ENCODE results near the gene BAG2.

Gene BAG2

DNA sequence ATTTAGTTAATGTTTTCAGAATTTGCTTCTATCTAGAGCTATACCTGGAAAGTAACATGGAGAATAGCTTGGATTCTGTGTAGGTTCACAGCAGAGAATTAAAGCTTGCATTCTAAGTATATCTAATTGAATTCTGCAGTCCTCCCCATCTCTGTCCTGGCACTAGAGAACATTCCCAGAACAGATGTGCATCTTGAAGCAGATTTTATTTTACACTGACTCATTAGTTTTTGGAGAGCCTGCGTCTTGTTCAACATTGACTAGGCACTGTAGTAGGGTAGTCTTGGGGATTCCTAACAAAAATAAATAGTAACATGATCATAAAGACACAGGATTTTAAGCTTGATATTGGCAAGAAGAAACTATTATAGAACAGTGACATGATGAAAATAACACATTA is 36.2 kb upstream of the BAG2 start:
- TF ChIP-seq RAD21 (IDR thresholded peaks at IDR 0.05; ENCODE audit: low read depth) (no peak), TEAD4 (IDR thresholded peaks at IDR 0.05) (no peak), ZBTB7A (IDR thresholded peaks at IDR 0.05; ENCODE audit: low read depth) (no peak), CEBPB (IDR thresholded peaks at IDR 0.05) (no peak), EGR1 (IDR thresholded peaks at IDR 0.05) (no peak), NFIC (IDR thresholded peaks at IDR 0.05) (no peak), TCF12 (IDR thresholded peaks at IDR 0.05; ENCODE audit: low read depth) (no peak)
- TF ChIP-seq, protein P1, sequence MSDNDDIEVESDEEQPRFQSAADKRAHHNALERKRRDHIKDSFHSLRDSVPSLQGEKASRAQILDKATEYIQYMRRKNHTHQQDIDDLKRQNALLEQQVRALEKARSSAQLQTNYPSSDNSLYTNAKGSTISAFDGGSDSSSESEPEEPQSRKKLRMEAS (IDR thresholded peaks at IDR 0.05), result no peak
- TF ChIP-seq, protein P2, sequence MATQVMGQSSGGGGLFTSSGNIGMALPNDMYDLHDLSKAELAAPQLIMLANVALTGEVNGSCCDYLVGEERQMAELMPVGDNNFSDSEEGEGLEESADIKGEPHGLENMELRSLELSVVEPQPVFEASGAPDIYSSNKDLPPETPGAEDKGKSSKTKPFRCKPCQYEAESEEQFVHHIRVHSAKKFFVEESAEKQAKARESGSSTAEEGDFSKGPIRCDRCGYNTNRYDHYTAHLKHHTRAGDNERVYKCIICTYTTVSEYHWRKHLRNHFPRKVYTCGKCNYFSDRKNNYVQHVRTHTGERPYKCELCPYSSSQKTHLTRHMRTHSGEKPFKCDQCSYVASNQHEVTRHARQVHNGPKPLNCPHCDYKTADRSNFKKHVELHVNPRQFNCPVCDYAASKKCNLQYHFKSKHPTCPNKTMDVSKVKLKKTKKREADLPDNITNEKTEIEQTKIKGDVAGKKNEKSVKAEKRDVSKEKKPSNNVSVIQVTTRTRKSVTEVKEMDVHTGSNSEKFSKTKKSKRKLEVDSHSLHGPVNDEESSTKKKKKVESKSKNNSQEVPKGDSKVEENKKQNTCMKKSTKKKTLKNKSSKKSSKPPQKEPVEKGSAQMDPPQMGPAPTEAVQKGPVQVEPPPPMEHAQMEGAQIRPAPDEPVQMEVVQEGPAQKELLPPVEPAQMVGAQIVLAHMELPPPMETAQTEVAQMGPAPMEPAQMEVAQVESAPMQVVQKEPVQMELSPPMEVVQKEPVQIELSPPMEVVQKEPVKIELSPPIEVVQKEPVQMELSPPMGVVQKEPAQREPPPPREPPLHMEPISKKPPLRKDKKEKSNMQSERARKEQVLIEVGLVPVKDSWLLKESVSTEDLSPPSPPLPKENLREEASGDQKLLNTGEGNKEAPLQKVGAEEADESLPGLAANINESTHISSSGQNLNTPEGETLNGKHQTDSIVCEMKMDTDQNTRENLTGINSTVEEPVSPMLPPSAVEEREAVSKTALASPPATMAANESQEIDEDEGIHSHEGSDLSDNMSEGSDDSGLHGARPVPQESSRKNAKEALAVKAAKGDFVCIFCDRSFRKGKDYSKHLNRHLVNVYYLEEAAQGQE (IDR thresholded peaks at IDR 0.05; ENCODE audit: low read depth), result no peak
- TF ChIP-seq, protein P3, sequence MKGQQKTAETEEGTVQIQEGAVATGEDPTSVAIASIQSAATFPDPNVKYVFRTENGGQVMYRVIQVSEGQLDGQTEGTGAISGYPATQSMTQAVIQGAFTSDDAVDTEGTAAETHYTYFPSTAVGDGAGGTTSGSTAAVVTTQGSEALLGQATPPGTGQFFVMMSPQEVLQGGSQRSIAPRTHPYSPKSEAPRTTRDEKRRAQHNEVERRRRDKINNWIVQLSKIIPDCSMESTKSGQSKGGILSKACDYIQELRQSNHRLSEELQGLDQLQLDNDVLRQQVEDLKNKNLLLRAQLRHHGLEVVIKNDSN (IDR thresholded peaks at IDR 0.05), result no peak

DNA sequence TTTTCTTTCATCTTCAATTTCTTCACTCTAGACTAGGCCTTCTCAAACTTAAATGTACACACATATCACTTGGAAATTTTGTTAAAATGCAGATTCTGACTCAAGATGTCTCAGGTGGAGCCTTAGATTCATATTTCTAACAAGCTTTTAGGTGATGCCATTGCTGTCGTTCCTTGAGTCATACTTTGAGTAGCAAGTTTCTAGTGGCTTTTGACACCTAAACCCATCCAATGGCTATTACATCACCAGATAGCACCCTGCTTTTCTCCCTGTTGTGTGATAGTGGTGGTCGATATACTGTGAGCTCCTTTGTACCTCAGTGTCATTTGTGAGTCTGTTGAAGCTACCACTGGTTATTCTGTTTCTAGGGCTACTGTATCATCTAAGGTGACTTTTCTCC is 34.8 kb upstream of the BAG2 start:
- no peak for TF ChIP-seq CEBPB (IDR thresholded peaks at IDR 0.05)
- TF ChIP-seq, protein P2 (IDR thresholded peaks at IDR 0.05; ENCODE audit: low read depth), result no peak

DNA sequence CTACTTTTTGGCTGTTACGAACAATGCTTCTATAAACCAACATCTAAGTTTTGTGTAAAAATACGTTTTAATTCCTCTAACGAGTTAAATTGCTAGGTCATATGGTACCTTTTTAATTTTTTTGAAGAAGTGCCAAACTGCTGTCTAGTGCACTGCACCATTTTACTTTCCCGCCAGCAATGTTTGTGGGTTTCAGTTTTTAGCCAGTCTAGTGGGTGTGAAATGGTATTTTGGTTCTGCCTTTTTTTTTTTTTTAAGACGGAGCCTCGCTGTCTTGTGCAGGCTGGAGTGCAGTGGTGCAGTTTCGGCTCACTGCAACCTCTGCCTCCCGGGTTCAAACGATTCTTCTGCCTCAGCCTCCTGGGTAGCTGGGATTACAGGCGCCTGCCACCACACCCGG is 34.1 kb upstream of the BAG2 start:
- TF ChIP-seq, protein P1 (IDR thresholded peaks at IDR 0.05), result no peak
- TF ChIP-seq EGR1 (IDR thresholded peaks at IDR 0.05) (no peak), YY1 (IDR thresholded peaks at IDR 0.05; ENCODE audit: low read depth) (no peak), TCF12 (IDR thresholded peaks at IDR 0.05; ENCODE audit: low read depth) (no peak)

DNA sequence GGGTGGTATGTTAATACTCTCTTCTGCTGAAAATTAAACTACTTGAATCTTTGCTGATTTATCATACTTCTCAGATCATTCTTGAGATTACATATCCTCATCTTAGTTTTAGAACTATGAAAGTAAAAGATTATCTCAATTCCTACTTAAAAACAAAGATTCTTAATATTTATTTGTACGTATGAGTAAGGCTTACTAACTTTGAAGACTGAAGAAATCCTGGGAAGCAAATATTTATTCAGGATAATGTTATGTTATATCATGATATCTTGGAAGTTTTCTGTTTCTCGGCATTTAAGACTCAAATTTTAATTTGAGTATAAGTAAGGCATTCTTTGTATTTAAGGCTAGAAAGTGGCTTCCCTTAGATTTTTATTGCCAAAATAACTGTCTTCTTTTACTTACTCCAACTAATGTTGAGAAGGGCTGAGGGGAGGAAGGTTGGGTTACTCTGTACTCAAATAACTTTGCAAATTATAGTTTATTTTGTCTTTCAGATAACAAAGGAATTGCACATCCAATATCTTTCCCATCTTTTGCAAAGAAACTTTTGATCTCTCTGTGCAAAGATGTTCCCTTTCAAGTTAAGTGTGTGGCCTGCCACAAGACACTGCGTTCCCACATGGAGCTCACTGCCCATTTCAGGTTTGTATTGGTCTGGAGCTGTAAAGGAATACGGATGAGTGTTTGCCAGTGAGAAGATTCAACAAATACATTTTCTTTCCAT is 30.5 kb upstream of the BAG2 start:
- no peak for TF ChIP-seq EGR1 (IDR thresholded peaks at IDR 0.05)
- TF ChIP-seq FOXM1 (IDR thresholded peaks at IDR 0.05; ENCODE audit: borderline replicate concordance, low read depth), result no peak
- TF ChIP-seq RAD21 (IDR thresholded peaks at IDR 0.05; ENCODE audit: low read depth), result no peak
- TF ChIP-seq TAF1 (IDR thresholded peaks at IDR 0.05; ENCODE audit: low read depth), result no peak
- no peak for TF ChIP-seq TEAD4 (IDR thresholded peaks at IDR 0.05)
- TF ChIP-seq, protein P3 (IDR thresholded peaks at IDR 0.05), result no peak
- TF ChIP-seq ZBTB7A (IDR thresholded peaks at IDR 0.05; ENCODE audit: low read depth), result no peak
- no peak for TF ChIP-seq EP300 (IDR thresholded peaks at IDR 0.05; ENCODE audit: borderline replicate concordance)
- TF ChIP-seq, protein P2 (IDR thresholded peaks at IDR 0.05; ENCODE audit: low read depth), result no peak
- TF ChIP-seq YY1 (IDR thresholded peaks at IDR 0.05; ENCODE audit: low read depth), result no peak
- TF ChIP-seq, protein P1 (IDR thresholded peaks at IDR 0.05), result no peak
- TF ChIP-seq CEBPB (IDR thresholded peaks at IDR 0.05), result no peak
- no peak for TF ChIP-seq CREB1 (IDR thresholded peaks at IDR 0.05; ENCODE audit: low read depth)
- no peak for TF ChIP-seq NFIC (IDR thresholded peaks at IDR 0.05)
- no peak for TF ChIP-seq TCF12 (IDR thresholded peaks at IDR 0.05; ENCODE audit: low read depth)

DNA sequence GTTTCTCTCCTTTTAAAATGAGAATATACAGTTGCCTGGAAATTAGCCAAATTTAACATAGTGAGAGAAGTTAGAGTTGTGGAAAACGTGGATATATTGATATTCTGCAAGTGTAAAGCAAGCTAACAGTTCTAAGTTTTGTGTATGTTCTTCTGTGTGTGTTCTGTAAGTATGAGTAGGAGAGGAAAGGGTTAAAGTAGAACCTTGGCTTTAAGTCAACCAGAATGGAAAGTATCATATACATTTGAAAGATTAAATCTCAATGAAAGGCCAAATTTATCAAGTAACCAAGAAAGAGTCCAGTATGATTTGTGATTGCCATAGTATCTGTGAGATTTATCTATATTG is 30.0 kb upstream of the BAG2 start:
- no peak for TF ChIP-seq CEBPB (IDR thresholded peaks at IDR 0.05)
- no peak for TF ChIP-seq YY1 (IDR thresholded peaks at IDR 0.05; ENCODE audit: low read depth)
- no peak for TF ChIP-seq CREB1 (IDR thresholded peaks at IDR 0.05; ENCODE audit: low read depth)
- TF ChIP-seq NFIC (IDR thresholded peaks at IDR 0.05), result no peak
- TF ChIP-seq, protein P2 (IDR thresholded peaks at IDR 0.05; ENCODE audit: low read depth), result no peak
- TF ChIP-seq RAD21 (IDR thresholded peaks at IDR 0.05; ENCODE audit: low read depth), result no peak
- no peak for TF ChIP-seq EGR1 (IDR thresholded peaks at IDR 0.05)
- TF ChIP-seq, protein P3 (IDR thresholded peaks at IDR 0.05), result no peak
- TF ChIP-seq FOXM1 (IDR thresholded peaks at IDR 0.05; ENCODE audit: borderline replicate concordance, low read depth), result no peak
- TF ChIP-seq TAF1 (IDR thresholded peaks at IDR 0.05; ENCODE audit: low read depth), result no peak
- TF ChIP-seq ZBTB7A (IDR thresholded peaks at IDR 0.05; ENCODE audit: low read depth), result no peak
- TF ChIP-seq TCF12 (IDR thresholded peaks at IDR 0.05; ENCODE audit: low read depth), result no peak
- TF ChIP-seq, protein P1 (IDR thresholded peaks at IDR 0.05), result no peak
- no peak for TF ChIP-seq TEAD4 (IDR thresholded peaks at IDR 0.05)
- no peak for TF ChIP-seq EP300 (IDR thresholded peaks at IDR 0.05; ENCODE audit: borderline replicate concordance)
